ENCODE measurements around the gene NFIC. TPM values are rescaled to one million over a fixed set of nuclear protein-coding genes. Genes with fewer than 3 reads are reported as not detected.
"Not testable (repeated sequence)": the region's sequence is repeated elsewhere in the genome, so short reads cannot be mapped to it uniquely, and the experiment has no call there.

NFIC gene
- total RNA-seq, 4 donors from 2014 or later: 55.7 to 84.5 (median 65.5) TPM

DNA sequence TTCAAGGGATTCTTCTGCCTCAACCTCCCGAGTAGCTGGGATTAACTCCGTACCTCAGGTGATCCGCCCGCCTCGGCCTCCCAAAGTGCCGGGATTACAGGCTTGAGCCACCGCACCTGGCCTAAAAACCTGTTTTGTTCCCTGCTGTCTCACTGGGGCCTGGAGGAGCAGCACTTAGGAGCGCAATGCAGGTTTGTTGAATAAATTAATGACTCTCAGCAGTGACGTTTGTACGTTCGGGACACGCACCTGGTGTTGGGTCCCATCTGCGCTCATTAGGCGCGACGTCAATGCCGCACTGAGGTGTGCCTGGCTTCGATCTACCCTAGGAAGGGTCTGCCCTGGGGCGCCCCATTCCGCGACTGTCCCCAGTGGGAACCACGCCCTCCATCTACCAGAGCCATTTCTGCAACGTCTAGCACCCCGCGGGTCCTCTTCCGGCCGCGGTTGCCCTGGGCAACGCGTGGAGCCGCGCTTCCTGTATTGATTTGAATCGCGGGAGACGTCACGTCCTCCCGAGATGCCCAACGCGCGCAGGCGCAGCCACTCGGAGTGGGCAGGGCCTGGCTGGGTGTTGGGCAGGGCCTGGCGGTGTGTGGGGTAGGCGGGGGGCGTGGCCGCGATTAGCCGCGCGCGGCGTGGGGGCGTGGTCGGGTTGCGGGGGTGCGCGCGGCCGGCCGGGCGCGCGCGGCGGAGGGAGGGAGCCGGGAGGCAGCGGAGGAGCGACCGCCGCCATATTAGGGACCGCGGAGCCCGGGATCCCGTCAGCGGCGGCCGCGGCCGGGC, 139.4 kb downstream of the NFIC start, which contains the start of gene FZR1:
FZR1 (plus strand) TSS at position 714 of the 786 bp plus-strand sequence. CDS start 16,679 bp downstream, outside the sequence.
- ATAC-seq (ENCODE audit: low FRiP score): peak; percentile 98
- TF ChIP-seq, protein P1, sequence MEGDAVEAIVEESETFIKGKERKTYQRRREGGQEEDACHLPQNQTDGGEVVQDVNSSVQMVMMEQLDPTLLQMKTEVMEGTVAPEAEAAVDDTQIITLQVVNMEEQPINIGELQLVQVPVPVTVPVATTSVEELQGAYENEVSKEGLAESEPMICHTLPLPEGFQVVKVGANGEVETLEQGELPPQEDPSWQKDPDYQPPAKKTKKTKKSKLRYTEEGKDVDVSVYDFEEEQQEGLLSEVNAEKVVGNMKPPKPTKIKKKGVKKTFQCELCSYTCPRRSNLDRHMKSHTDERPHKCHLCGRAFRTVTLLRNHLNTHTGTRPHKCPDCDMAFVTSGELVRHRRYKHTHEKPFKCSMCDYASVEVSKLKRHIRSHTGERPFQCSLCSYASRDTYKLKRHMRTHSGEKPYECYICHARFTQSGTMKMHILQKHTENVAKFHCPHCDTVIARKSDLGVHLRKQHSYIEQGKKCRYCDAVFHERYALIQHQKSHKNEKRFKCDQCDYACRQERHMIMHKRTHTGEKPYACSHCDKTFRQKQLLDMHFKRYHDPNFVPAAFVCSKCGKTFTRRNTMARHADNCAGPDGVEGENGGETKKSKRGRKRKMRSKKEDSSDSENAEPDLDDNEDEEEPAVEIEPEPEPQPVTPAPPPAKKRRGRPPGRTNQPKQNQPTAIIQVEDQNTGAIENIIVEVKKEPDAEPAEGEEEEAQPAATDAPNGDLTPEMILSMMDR (IDR thresholded peaks at IDR 0.05): no peak
- peak; percentile 93 for DNase-seq (ENCODE audit: low spot score)

DNA sequence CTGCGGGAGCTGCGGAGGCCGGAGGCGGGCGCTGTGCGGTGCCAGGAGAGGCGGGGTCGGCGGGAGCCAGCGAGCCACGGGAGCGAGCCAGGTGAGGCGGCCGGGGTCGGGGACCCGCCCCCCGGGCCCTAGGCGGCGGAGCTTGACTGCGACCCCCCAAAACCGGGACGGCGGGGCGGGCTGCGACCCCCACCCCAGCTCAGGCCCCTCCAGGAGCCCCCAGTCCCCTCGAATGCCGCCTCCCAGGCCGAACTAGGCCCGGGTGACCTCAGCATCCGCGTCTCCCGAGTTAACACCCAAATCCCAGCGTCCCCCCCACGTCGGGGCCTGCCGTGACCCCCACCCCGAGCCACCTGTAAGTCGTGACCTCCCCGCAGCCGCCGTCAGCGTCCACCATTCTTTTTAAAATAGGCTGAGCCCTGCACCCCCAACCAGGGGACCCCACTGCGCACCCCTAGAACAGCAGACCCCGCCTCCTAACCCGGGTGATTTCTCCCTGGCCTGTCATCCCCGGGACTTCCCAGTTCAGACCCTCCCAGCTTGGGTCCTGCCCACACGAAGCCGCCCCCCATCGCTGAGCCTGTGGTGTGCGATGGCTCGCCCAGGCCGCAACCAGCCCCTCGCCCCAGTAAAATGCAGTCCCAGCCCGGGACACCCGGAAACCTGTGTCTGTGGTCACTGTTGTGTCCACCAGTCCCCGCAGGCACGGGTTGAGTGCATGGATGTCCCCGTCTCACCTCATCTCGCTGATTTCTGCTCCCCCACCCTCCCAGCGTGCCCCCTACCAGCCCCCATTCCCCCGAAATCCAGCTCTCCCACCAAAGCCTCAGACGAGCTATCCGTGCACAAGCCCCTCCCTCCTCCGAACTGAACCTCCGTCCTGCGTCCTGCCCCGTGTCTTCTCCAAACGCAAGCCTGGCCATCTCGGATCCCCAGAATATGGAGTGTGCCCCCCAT, 140.3 kb downstream of the NFIC start:
- ATAC-seq (ENCODE audit: low FRiP score) (peak; percentile 50), DNase-seq (ENCODE audit: low spot score) (no peak)
- TF ChIP-seq, protein P1 (IDR thresholded peaks at IDR 0.05): no peak

DNA sequence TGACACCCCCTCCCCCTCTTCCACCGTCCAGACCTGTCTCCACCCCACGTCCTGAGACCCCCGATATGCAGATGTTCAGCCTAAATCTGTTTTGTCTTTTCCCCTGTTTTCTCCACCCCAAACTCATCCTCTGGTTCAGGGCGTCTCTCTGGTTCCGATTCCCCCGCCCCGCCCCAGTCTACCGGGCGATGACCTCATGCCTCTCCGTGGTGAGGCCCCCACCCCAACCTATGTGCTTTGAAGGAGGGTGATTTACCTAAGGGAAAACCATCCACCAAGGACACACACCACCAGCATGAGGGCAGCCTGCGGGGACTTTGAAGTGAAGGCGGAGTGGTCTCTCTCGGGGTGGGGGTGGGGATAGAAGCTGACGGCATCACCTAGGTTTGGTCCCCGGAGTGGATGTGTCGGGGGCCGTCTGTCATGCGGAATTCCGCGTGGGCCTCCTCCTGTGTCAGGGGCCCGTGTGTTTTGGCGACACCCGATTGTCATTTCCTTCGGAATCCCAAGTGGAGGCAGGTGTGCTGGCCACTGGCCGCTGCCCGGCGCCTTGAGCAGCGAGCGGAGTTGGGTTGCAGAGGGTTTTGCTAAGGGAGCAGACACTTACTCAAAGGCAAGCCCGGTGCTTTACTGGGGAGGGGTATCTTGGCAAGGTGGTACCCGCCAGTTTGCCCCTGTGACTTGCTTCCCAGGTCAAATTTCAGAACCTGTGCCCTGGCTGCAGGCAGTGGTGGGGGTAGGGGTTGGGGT, 141.2 kb downstream of the NFIC start:
- no peak for DNase-seq (ENCODE audit: low spot score)
- TF ChIP-seq, protein P1 (IDR thresholded peaks at IDR 0.05): no peak
- ATAC-seq (ENCODE audit: low FRiP score): no peak

DNA sequence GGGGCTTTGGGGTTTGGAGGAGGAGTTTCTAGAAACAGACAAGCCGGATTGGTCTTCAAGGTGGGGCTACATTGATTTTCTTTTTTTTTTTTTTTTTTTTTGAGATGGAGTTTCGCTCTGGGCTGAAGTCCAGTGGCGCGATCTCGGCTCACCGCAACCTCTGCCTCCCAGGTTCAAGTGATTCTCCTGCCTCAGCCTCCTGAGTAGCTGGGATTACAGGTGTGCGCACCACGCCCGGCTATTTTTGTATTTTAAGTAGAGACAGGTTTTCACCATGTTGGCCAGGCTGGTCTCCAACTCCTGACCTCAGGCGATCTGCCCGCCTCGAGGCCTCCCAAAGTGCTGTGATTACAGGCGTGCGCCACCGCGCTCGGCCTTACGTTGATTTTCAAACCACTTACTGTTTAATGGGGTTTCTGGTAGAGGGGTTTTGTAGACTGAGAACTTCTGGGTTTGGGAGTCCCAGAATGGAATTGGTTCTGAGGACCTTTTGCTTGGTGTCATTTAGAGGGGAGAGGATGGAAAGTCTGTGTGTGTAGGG, 141.8 kb downstream of the NFIC start:
- not testable (repeated sequence) for ATAC-seq (ENCODE audit: low FRiP score); DNase-seq (ENCODE audit: low spot score)

DNA sequence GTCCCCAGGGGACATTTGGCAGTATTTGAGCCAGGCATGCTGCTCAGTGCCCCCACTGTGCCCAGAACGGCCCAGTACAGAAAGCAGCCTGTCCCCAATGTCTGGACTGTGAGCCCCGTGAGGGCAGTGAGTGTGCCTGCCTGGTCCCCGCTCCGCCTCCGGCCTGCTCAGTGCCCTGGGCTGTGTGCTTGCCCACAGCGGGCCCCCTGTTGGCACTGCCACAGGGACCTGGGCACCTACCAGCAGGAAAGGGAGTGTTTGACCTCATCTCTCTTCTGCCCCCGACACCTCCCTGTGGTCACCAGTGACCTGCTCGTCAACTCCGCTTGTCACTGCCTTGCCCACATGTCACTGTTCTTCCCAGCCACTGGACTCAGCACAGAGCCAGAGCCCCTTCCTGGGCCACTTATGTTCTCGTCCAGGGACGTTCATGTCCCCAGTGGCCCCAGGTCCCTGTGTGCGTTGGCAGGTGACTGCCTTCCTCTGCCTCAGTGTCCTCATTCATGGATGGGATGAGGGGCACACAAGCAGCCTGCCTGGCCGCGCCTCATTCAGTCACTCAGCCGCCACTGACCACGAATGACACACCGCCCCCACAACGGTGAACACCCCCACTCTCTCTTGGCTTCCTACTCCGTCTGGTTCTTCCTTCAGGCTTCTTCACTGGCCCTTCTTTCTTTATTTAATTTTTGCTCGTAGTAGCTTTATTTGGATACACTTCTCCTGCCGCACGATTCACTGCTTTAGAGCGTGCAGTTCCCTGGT, 142.6 kb downstream of the NFIC start:
- DNase-seq (ENCODE audit: low spot score) (no peak), ATAC-seq (ENCODE audit: low FRiP score) (no peak)
- TF ChIP-seq, protein P1 (IDR thresholded peaks at IDR 0.05): no peak

DNA sequence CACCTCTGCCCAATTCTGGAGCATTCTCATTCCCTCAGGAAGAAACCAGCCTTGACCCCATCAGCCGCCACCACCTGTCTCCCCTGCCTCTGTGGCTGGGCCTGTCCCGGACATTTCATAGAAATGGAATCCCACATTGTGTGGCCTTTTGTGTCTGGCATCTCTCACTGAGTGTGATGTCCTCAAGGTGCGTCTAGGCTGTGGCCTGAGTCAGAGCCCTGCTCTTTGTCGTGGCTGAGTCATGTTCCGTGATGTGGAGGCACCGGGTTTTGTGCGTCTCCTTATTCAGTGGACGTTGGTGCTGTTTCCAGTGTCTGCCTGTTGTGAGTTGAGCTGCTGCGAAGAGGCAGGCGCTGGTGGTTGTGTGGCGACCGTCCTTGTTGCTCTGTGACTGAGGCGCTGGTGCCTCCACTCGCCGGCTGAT, 143.2 kb downstream of the NFIC start:
- TF ChIP-seq, protein P1 (IDR thresholded peaks at IDR 0.05): no peak
- no peak for ATAC-seq (ENCODE audit: low FRiP score)
- no peak for DNase-seq (ENCODE audit: low spot score)
